Neutrophil (primary cell): Measurements from ENCODE around the gene ADRM1.

Experiments used
- H3K27ac ChIP-seq: fragments of 200-600 bp; sonication (generic); 2 replicates; pipeline ENCODE4 v1.5.1; 2016; ENCODE audit warnings: mild to moderate bottlenecking, moderate library complexity
- H3K27me3 ChIP-seq: fragments of 200-600 bp; sonication (generic); 2 replicates; pipeline ENCODE4 v1.6.0; 2016; ENCODE audit warnings: mild to moderate bottlenecking
- H3K36me3 ChIP-seq: fragments of 200-600 bp; sonication (generic); 2 replicates; pipeline ENCODE4 v1.5.1; 2017
- H3K4me1 ChIP-seq, 2 experiments: fragments of 200-600 bp in 1 of 2; sonication (generic) in 1 of 2; 1 replicate in 1 of 2; 2 replicates in 1 of 2; pipeline versions ENCODE4 v1.5.1 to v1.6.1; 2013 to 2016; ENCODE audit warnings: low read depth in 1 of 2, low read length in 1 of 2, mild to moderate bottlenecking in 1 of 2, moderate library complexity in 1 of 2; ENCODE audit not compliant: control insufficient read depth in 1 of 2, insufficient read depth in 1 of 2
- H3K4me3 ChIP-seq, 2 experiments: fragments of 200-600 bp in 1 of 2; sonication (generic) in 1 of 2; 1 replicate in 1 of 2; 2 replicates in 1 of 2; pipeline ENCODE4 v1.5.1; 2013 to 2016; ENCODE audit warnings: low read depth in 1 of 2, low read length in 1 of 2, mild to moderate bottlenecking in 1 of 2, moderate library complexity in 1 of 2
- H3K9me3 ChIP-seq: fragments of 200-600 bp; sonication (generic); 2 replicates; pipeline ENCODE4 v1.5.1; 2016
- CTCF ChIP-seq: fragments of 200-600 bp; sonication (generic); IDR thresholded peaks from 2 replicates; pipeline ENCODE4 v1.5.1; 2016; ENCODE audit warnings: antibody characterized with exemption

Gene ADRM1

GRCh38 chr20:62315773-62316172, 13.0 kb downstream of the ADRM1 start:
- no peaks in the 10 kb centered on the region for H3K27me3 ChIP-seq
- H3K36me3 ChIP-seq = no peaks in the 10 kb centered on the region
- H3K4me3 ChIP-seq = no peak overlapping the region
- H3K9me3 ChIP-seq = no peaks in the 10 kb centered on the region
- no peak overlapping the region for H3K27ac ChIP-seq
- H3K4me1 ChIP-seq = no peaks in the 10 kb centered on the region
- TF ChIP-seq CTCF = no peak

GRCh38 chr20:62316331-62317166, 13.8 kb downstream of the ADRM1 start:
- H3K27me3 ChIP-seq = no peaks in the 10 kb centered on the region
- no peaks in the 10 kb centered on the region for H3K9me3 ChIP-seq
- no peaks in the 10 kb centered on the region for H3K36me3 ChIP-seq
- H3K27ac ChIP-seq = no peak overlapping the region
- H3K4me1 ChIP-seq = no peaks in the 10 kb centered on the region
- no peak for TF ChIP-seq CTCF
- H3K4me3 ChIP-seq = no peak overlapping the region

GRCh38 chr20:62317167-62317655, 14.4 kb downstream of the ADRM1 start:
- Histone ChIP-seq H3K4me1 (no peaks in the 10 kb centered on the region), H3K36me3 (no peaks in the 10 kb centered on the region), H3K4me3 (no peak overlapping the region), H3K27ac (no peak overlapping the region), H3K9me3 (no peaks in the 10 kb centered on the region), H3K27me3 (no peaks in the 10 kb centered on the region)
- no peak for TF ChIP-seq CTCF

- Histone ChIP-seq H3K27me3 (no peaks in the 10 kb centered on the region), H3K36me3 (no peaks in the 10 kb centered on the region), H3K4me3 (no peak overlapping the region)
Observed at GRCh38 chr20:62318400-62319345, 15.9 kb downstream of the ADRM1 start.

More at GRCh38 chr20:62318400-62319345, 15.9 kb downstream of the ADRM1 start:
- Histone ChIP-seq H3K9me3 (no peaks in the 10 kb centered on the region), H3K4me1 (no peaks in the 10 kb centered on the region), H3K27ac (no peak overlapping the region)
- no peak for TF ChIP-seq CTCF
